ENCODE measurements around the gene SMIM29. TPM values are rescaled to one million over a fixed set of nuclear protein-coding genes. Genes with fewer than 3 reads are reported as not detected.

Gene SMIM29
- 25.8 and 26.8 TPM in 2 replicates for total RNA-seq (2014; rRNA removed)
- Bru-seq, nascent RNA: percentile 70 among the genes with signal in this experiment
- percentile 63 among the genes with signal in this experiment for BruChase-seq, experiment 1, labeled RNA remaining after a 6-hour chase
- BruChase-seq, experiment 2, labeled RNA remaining after a 2-hour chase: percentile 54 among the genes with signal in this experiment
- long read RNA-seq, transcript SMIM29-205 (5 exons, 1,297 nt): minor isoform, 7 of 38 reads
- long read RNA-seq, transcript SMIM29-208 (5 exons, 1,186 nt): major isoform, 18 of 38 reads
- long read RNA-seq, partial matches to known transcripts: 3 of 38 reads
- long read RNA-seq, other reads (novel, unspliced or antisense): 6 of 38 reads

DNA sequence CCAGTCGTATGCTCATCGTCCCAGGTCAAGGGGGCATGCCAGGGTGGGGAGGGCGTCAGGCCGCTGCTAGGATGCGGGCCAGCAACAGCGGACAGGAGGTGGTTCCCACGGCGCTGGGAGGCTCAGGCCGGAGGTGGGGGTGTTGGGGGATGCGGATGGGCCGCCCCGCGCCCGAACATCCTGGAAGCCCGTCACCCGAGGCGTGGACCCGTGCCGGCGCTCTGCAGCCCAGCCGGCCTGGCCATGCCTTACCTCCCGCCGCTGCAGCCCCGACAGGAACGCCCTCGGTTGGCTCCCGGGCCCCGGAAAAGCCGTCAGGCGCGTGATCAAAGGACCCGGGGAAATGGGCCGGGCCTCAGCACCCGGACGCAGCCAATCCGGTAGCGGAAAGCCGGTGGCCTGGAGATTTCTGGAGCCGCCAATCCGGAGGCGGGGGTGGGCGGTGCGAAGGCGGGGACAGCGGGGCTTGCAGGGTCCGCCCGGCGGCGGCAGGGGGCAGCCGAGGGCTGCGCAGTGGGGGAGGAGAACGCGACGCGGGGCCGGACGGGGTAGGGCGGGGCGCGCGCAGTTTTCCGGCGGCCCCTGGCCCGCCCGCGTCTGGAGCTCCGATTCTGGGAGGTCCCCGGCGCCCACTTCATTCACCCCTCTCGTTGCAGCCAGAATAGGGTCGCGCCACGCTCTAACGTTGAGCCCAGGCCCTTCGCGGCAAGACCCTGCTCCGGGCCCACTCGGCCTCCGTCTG, at the start of gene SMIM29:
TSS of gene SMIM29 (minus strand) at position 280 of the 742 bp plus-strand sequence. CDS start 1,215 bp downstream, outside the sequence.
- Histone ChIP-seq H4K20me1 (ENCODE audit: low read length) (no peaks in the 10 kb centered on the region), H3K4me3 (ENCODE audit: low read length) (peak within 1 kb of the TSS; percentile 79), H3K9me3 (ENCODE audit: low read length) (no peaks in the 10 kb centered on the region), H2AFZ (ENCODE audit: low read length) (peak within 1 kb of the TSS; percentile 100), H3K9me2 (replicated peaks; ENCODE audit: low read length) (no peaks in the 10 kb centered on the region), H3K9ac (ENCODE audit: low read length) (peak within 1 kb of the TSS; percentile 89), H3K27ac (ENCODE audit: low read length) (peak within 1 kb of the TSS; percentile 60), H3F3A (ENCODE audit: low read length, unreplicated experiment) (peaks cover 4% of the 10 kb centered on the region), H3K27me3 (ENCODE audit: low read length) (no peaks in the 10 kb centered on the region), H3K79me2 (ENCODE audit: low read length) (peaks cover 11% of the 10 kb centered on the region; the same call in 1 of the 2 replicates), H3K4me1 (ENCODE audit: insufficient read depth, low read length) (peaks cover 55% of the 10 kb centered on the region), H3K36me3 (ENCODE audit: low read depth, low read length) (peaks cover 6% of the 10 kb centered on the region; the same call in 1 of the 2 replicates), H3K4me2 (ENCODE audit: low read length) (peak within 1 kb of the TSS; percentile 94)
- ChIA-PET POLR2A (ENCODE audit: unreplicated experiment) (no interaction called here), CTCF (interaction anchor here (0.5 to 3.5 kb wide), 8 partner anchors 16 to 651 kb away, joined by 3 to 34 read pairs (median 3); no protein-coding TSS in a partner anchor)
- ATAC-seq (peak; percentile 45), DNase-seq (peak; percentile 96)
- no TSS peak for BruUV-seq (replicated peaks)
- TF ChIP-seq, protein P1, sequence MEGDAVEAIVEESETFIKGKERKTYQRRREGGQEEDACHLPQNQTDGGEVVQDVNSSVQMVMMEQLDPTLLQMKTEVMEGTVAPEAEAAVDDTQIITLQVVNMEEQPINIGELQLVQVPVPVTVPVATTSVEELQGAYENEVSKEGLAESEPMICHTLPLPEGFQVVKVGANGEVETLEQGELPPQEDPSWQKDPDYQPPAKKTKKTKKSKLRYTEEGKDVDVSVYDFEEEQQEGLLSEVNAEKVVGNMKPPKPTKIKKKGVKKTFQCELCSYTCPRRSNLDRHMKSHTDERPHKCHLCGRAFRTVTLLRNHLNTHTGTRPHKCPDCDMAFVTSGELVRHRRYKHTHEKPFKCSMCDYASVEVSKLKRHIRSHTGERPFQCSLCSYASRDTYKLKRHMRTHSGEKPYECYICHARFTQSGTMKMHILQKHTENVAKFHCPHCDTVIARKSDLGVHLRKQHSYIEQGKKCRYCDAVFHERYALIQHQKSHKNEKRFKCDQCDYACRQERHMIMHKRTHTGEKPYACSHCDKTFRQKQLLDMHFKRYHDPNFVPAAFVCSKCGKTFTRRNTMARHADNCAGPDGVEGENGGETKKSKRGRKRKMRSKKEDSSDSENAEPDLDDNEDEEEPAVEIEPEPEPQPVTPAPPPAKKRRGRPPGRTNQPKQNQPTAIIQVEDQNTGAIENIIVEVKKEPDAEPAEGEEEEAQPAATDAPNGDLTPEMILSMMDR (conservative IDR thresholded peaks at IDR 0.05; ENCODE audit: low read depth, low read length): peak; percentile 77
- TF ChIP-seq EZH2 (IDR thresholded peaks at IDR 0.05; ENCODE audit: low read length, unreplicated experiment) (no peak), EZH2phosphoT487 (IDR thresholded peaks at IDR 0.05; ENCODE audit: borderline replicate concordance, low read length) (no peak)
- intact Hi-C loops (cut with micrococcal nuclease): loop anchor here (1.0 to 5.0 kb wide), 5 partner anchors 92 to 358 kb away; no protein-coding TSS in a partner anchor

DNA sequence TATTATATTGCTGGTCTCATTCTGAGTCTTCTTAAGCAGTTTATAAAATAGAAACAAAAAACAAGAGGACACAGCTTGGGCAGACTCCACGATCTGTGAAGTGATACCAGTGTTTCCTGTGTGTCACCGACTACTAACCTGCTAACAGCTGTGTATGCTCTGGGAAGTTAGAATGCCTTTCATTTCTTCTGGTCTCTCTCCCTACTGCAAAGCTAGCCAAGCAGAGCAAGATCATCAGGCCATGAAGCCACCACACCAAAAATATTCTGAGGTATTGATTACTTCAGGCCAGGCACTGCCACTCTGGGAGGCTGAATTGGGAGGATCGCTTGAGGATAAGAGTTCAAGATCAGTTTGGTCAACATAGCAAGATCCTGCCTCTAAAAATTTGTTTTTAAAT, 46.9 kb upstream of the SMIM29 start:
- POLR2A ChIA-PET (ENCODE audit: unreplicated experiment): no interaction called here

More for the DNA sequence above, 46.9 kb upstream of the SMIM29 start:
- Histone ChIP-seq H3K36me3 (ENCODE audit: low read depth, low read length) (peaks cover 13% of the 10 kb centered on the region; the same call in 1 of the 2 replicates), H3K9ac (ENCODE audit: low read length) (no peak overlapping the region), H3F3A (ENCODE audit: low read length, unreplicated experiment) (no peaks in the 10 kb centered on the region), H3K27me3 (ENCODE audit: low read length) (no peaks in the 10 kb centered on the region), H2AFZ (ENCODE audit: low read length) (no peak overlapping the region), H3K4me2 (ENCODE audit: low read length) (no peak overlapping the region), H3K79me2 (ENCODE audit: low read length) (no peaks in the 10 kb centered on the region), H3K4me3 (ENCODE audit: low read length) (no peak overlapping the region), H4K20me1 (ENCODE audit: low read length) (no peaks in the 10 kb centered on the region), H3K9me3 (ENCODE audit: low read length) (no peaks in the 10 kb centered on the region), H3K9me2 (replicated peaks; ENCODE audit: low read length) (no peaks in the 10 kb centered on the region), H3K27ac (ENCODE audit: low read length) (no peak overlapping the region), H3K4me1 (ENCODE audit: insufficient read depth, low read length) (no peaks in the 10 kb centered on the region)
- CTCF ChIA-PET: no interaction called here
- BruUV-seq (replicated peaks): no TSS peak
- ATAC-seq (no peak), DNase-seq (no peak)
- TF ChIP-seq EZH2phosphoT487 (IDR thresholded peaks at IDR 0.05; ENCODE audit: borderline replicate concordance, low read length) (no peak), EZH2 (IDR thresholded peaks at IDR 0.05; ENCODE audit: low read length, unreplicated experiment) (no peak)
- TF ChIP-seq, protein P1 (conservative IDR thresholded peaks at IDR 0.05; ENCODE audit: low read depth, low read length): no peak
- intact Hi-C loops (cut with micrococcal nuclease): no loop called here
